ENCODE results near the gene RWDD2A. TPM values are rescaled to one million over a fixed set of nuclear protein-coding genes. Genes with fewer than 3 reads are reported as not detected.

The RWDD2A gene
- total and polyA plus RNA-seq, 2 of the 4 experiments (the other 2 are of a cell fraction) = 3.9 to 4.1 TPM

DNA sequence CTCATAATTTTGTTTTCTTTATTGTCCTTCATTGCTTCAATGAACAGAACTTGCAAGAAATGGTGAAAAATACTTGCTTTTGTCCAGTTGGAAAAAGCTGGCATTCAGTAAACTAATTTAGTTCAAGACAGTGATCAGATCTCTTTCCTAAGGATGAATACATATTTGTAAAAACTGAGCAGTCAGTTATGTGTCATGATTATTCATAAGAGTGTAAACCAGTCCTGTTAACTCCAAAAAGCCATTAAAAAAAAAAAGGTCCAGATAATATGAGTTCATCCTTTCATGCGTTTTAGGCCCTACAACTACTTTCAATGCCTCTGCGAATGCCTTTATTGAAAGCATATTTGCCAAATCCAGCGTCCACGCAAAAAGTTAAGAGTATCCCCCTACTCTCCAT lies 701 bp upstream of the RWDD2A start:
- H3K36me3 ChIP-seq (ENCODE audit: control insufficient read depth, insufficient read depth, low read length) = peaks cover 17% of the 10 kb centered on the region

More for the DNA sequence above, 701 bp upstream of the RWDD2A start:
- H3K4ac ChIP-seq (ENCODE audit: low read depth, low read length) = peak overlapping the region; percentile 90
- H2BK120ac ChIP-seq (ENCODE audit: low read depth, low read length) = no peak overlapping the region
- ChIA-PET CTCF (no interaction called here), POLR2A (ENCODE audit: unreplicated experiment) (no interaction called here)
- H2BK5ac ChIP-seq (ENCODE audit: low read depth, low read length, poor library complexity, severe bottlenecking) = peak overlapping the region; percentile 75
- H2BK15ac ChIP-seq (ENCODE audit: low read depth, low read length) = no peak overlapping the region
- TF ChIP-seq CEBPB (IDR thresholded peaks at IDR 0.05; ENCODE audit: low read depth, low read length) = no peak
- TF ChIP-seq NFE2L2 (IDR thresholded peaks at IDR 0.05; ENCODE audit: low read depth, low read length) = no peak
- no peak for TF ChIP-seq RFX5 (IDR thresholded peaks at IDR 0.05; ENCODE audit: low read depth, low read length)
- no peak for TF ChIP-seq BHLHE40 (IDR thresholded peaks at IDR 0.05; ENCODE audit: low read depth, low read length)
- TF ChIP-seq CTCF (conservative IDR thresholded peaks at IDR 0.05; ENCODE audit: low read depth, low read length) = no peak
- no peak for TF ChIP-seq MAZ (IDR thresholded peaks at IDR 0.05; ENCODE audit: borderline replicate concordance, low read depth, low read length)
- no peak for TF ChIP-seq RAD21 (IDR thresholded peaks at IDR 0.05; ENCODE audit: low read length)
- TF ChIP-seq POLR2A (IDR thresholded peaks at IDR 0.05; ENCODE audit: low read depth, low read length) = no peak
- TF ChIP-seq USF2 (IDR thresholded peaks at IDR 0.05; ENCODE audit: low read depth, low read length) = no peak
- TF ChIP-seq RCOR1 (IDR thresholded peaks at IDR 0.05; ENCODE audit: insufficient replicate concordance, low read length) = no peak
- no peak for TF ChIP-seq MXI1 (IDR thresholded peaks at IDR 0.05; ENCODE audit: borderline replicate concordance, low read depth, low read length)
- no peak for TF ChIP-seq MAFK (IDR thresholded peaks at IDR 0.05; ENCODE audit: low read depth, low read length)
- no peak for TF ChIP-seq SMC3 (IDR thresholded peaks at IDR 0.05; ENCODE audit: low read depth, low read length)
- TF ChIP-seq ELK1 (IDR thresholded peaks at IDR 0.05; ENCODE audit: borderline replicate concordance, low read depth, low read length) = no peak
- TF ChIP-seq CHD1 (IDR thresholded peaks at IDR 0.05; ENCODE audit: low read depth, low read length) = no peak
- H3K4me1 ChIP-seq (ENCODE audit: control insufficient read depth, insufficient read depth, low read length) = peaks cover 8% of the 10 kb centered on the region
- H4K20me1 ChIP-seq (ENCODE audit: insufficient read depth, low read length) = peaks cover 28% of the 10 kb centered on the region
- dilution Hi-C loops (cut with HindIII; ENCODE audit: low sequenced_read_pairs, unreplicated experiment) (no loop called here), in situ Hi-C loops (cut with MboI; ENCODE audit: low sequenced_read_pairs) (loop anchor here (10.0 kb wide), 1 partner anchor 948 kb away; the partner anchor contains the start of gene IBTK), intact Hi-C loops (cut with micrococcal nuclease) (no loop called here)
- peak overlapping the region; percentile 91 for H3K4me3 ChIP-seq (ENCODE audit: insufficient read depth, low read depth, low read length)
- H2AFZ ChIP-seq (replicated peaks; ENCODE audit: low read length, poor library complexity) = peak overlapping the region; percentile 94
- H3K18ac ChIP-seq (ENCODE audit: low read depth, low read length) = peak overlapping the region; percentile 20; the same call in 1 of the 2 replicates
- peak overlapping the region; percentile 24 to 83; a peak in 3 of 4 replicates for H4K8ac ChIP-seq (ENCODE audit: low read depth in 2 of 2, low read length in 2 of 2)
- H3K9me3 ChIP-seq (ENCODE audit: control insufficient read depth, insufficient read depth, low read length) = no peaks in the 10 kb centered on the region
- peak overlapping the region; percentile 59; the same call in 1 of the 2 replicates for H3K56ac ChIP-seq (ENCODE audit: extremely low read depth, insufficient read depth, low read length)
- DNase-seq (no peak), ATAC-seq (ENCODE audit: low read depth) (no peak)
- H2BK20ac ChIP-seq (ENCODE audit: low read depth, low read length) = no peak overlapping the region
- H3K9ac ChIP-seq (ENCODE audit: low read depth, low read length) = peak overlapping the region; percentile 97
- H4K91ac ChIP-seq (ENCODE audit: insufficient read depth, low read depth, low read length) = peak overlapping the region; percentile 80; the same call in 1 of the 2 replicates
- H3K79me1 ChIP-seq (ENCODE audit: low read depth in 1 of 2, low read length in 2 of 2) = peaks cover 20 to 50% of the 10 kb centered on the region in 2 experiments
- no peak overlapping the region for H2AK9ac ChIP-seq (replicated peaks; ENCODE audit: low read depth, low read length, poor library complexity)
- peak overlapping the region; percentile 97 for H3K27ac ChIP-seq (ENCODE audit: insufficient read depth, low read length)
- peak overlapping the region; percentile 30; the same call in 1 of the 2 replicates for H4K5ac ChIP-seq (ENCODE audit: low read depth, low read length)
- peak overlapping the region; percentile 99 for H3K4me2 ChIP-seq (ENCODE audit: low read depth, low read length)
- H3K27me3 ChIP-seq (ENCODE audit: control insufficient read depth, insufficient read depth, low read length) = no peaks in the 10 kb centered on the region
- peak overlapping the region; percentile 95 for H3K14ac ChIP-seq (replicated peaks; ENCODE audit: low read depth, low read length)
- 7% methylated on average over 2 of the region's 4 CpGs; no CpG with 5 or more reads in 1 of the 2 experiments for WGBS, 2 experiments (ENCODE audit: extremely low coverage in 2 of 2, insufficient read length in 1 of 2)
- BruUV-seq (replicated peaks) = no TSS peak
- peak overlapping the region; percentile 92 for H3K23ac ChIP-seq (ENCODE audit: low read depth, low read length)
- no peak overlapping the region; the same call in 1 of the 2 replicates for H2AK5ac ChIP-seq (ENCODE audit: low read depth, low read length)
- peaks cover 14% of the 10 kb centered on the region for H3K9me1 ChIP-seq (ENCODE audit: insufficient read depth, low read length)

All from IMR-90 (cell line).